ENCODE results near the gene CA5A.
A peak's percentile ranks its signal among the peaks of the same experiment; 100 is the strongest.
"Not testable (repeated sequence)": the region's sequence is repeated elsewhere in the genome, so short reads cannot be mapped to it uniquely, and the experiment has no call there.

Gene CA5A

DNA sequence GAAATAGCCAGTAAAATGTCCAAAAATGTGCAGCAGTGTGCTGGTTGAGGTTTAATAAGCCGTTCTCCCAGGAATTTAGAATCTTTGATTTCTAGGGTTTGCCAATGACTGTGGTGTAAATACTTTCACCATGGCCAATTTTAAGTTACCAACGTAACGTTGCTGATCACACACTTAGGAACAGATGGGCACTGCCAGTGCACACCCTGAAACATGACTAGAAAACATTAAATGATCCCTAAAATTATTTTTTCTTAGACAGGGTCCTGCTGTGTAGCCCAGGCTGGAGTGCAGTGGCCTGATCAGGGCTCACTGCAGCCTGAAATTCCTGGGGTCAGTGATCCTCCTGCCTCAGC lies 3.2 kb downstream of the CA5A start:
- no peak overlapping the region for H3K27ac ChIP-seq
- TF ChIP-seq Cebpa-rat (IDR thresholded peaks at IDR 0.05), result no peak
- no peak overlapping the region for H3K4me2 ChIP-seq
- no peaks in the 10 kb centered on the region for H3K9me3 ChIP-seq (replicated peaks in 1 of 11)
- H3K4me3 ChIP-seq, result no peak overlapping the region
- H4K20me1 ChIP-seq, result no peaks in the 10 kb centered on the region; a peak in 1 of 22 replicates
- peaks cover 0 to 9% (median 6%) of the 10 kb centered on the region in 10 experiments; a peak in 13 of 20 replicates for H3K4me1 ChIP-seq
- H3K36me3 ChIP-seq, result no peaks in the 10 kb centered on the region
- H3K9ac ChIP-seq, result no peak overlapping the region
- no peaks in the 10 kb centered on the region for H3K27me3 ChIP-seq

DNA sequence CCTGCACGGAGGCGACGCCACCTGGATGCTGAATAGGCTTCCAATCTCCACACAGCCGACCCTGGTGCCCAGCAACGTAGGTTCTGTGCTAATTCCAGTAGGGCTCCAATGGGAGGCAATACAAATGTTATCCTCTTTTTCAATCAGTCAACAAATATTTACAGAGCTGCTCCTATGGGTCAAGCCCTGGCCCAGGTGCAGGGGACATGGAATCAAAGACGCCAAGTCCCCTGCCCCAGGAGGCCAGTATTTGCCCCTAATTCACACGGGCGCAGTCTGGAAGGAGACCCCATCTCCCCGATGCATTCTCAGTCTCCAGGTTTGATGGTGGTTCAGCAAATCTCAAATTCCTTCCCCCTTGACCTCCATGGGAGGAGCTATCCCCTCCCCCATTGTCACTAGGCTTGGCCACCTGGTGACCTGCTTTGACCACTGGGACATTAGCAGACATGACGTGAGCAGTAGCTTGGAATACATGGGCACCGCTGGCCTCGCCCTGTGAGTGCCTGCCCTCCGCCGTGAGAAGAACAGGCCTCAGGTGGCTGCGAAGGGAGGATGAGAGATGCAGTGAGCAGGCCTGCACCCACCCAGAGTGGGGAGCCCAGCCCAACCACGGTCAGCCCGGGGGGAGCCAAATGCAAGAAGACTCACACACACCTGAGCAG lies 3.7 kb downstream of the CA5A start:
- H3K4me3 ChIP-seq; H3K36me3 ChIP-seq; H3K4me2 ChIP-seq; H3K9me3 ChIP-seq (replicated peaks in 1 of 11); H3K27ac ChIP-seq; H3K9ac ChIP-seq; H3K4me1 ChIP-seq; H4K20me1 ChIP-seq; H3K27me3 ChIP-seq: not testable (repeated sequence)

DNA sequence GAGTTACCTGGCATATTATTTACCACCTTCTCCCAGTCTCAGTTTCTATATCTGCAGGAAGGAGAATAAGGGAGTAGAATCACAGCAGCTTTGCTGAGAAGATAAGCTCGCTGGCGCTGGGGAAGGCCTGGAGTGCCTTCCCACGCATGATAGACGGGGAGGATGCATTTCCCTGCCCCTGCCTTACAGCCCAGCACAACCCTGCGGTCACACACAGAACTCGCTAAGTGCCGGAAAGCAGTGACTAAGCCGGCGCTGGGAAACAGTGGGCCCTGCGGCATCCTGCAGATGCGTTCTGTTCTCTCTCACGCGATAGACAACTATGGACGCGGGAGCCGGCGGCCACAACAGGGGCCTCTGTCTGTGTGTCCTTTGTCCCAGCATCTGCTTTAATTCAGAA lies 4.8 kb downstream of the CA5A start:
- no peak overlapping the region for H3K4me2 ChIP-seq

DNA sequence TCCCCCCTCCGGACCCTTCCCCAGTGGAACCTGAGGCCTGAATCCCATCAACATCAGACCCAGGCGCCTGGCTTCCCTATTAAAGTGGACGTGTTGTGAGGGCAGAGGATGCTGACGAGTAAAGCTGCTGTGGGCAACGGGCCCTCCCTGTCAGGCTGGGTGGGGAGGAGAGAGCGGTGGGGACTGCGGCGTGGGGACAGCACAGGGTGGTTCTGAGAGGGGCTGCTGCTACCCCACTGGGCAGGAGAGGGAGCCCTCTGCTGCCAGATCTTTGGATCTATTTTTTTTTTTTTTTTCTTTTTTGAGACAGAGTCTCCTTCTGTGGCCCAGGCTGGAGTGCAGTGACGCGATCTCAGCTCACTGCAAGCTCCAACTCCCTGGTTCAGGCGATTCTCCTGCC lies 5.9 kb downstream of the CA5A start:
- Histone ChIP-seq H3K4me3 (no peak overlapping the region), H3K27me3 (peaks cover 0 to 11% (median under 1%) of the 10 kb centered on the region in 11 experiments; a peak in 7 of 22 replicates), H4K20me1 (peaks cover 0 to 8% (median 0%) of the 10 kb centered on the region in 11 experiments; a peak in 2 of 22 replicates), H3K36me3 (no peaks in the 10 kb centered on the region), H3K9ac (no peak overlapping the region; a peak in 1 of 22 replicates), H3K27ac (no peak overlapping the region), H3K9me3 (replicated peaks in 1 of 11) (no peaks in the 10 kb centered on the region), H3K4me2 (no peak overlapping the region), H3K4me1 (peaks cover 18 to 30% (median 27%) of the 10 kb centered on the region in 10 experiments)
- no peak for TF ChIP-seq Cebpa-rat (IDR thresholded peaks at IDR 0.05)

More for the DNA sequence above, 4.8 kb downstream of the CA5A start:
- no peaks in the 10 kb centered on the region for H3K36me3 ChIP-seq
- no peaks in the 10 kb centered on the region for H3K9me3 ChIP-seq (replicated peaks in 1 of 11)
- H3K27me3 ChIP-seq, result peaks cover 0 to 5% (median 0%) of the 10 kb centered on the region in 11 experiments; a peak in 4 of 22 replicates
- H3K4me3 ChIP-seq, result no peak overlapping the region
- H4K20me1 ChIP-seq, result peaks cover 0 to 5% (median 0%) of the 10 kb centered on the region in 11 experiments; a peak in 2 of 22 replicates
- no peak overlapping the region for H3K27ac ChIP-seq
- H3K9ac ChIP-seq, result no peak overlapping the region
- TF ChIP-seq Cebpa-rat (IDR thresholded peaks at IDR 0.05), result no peak
- peaks cover 9 to 21% (median 18%) of the 10 kb centered on the region in 10 experiments for H3K4me1 ChIP-seq

DNA sequence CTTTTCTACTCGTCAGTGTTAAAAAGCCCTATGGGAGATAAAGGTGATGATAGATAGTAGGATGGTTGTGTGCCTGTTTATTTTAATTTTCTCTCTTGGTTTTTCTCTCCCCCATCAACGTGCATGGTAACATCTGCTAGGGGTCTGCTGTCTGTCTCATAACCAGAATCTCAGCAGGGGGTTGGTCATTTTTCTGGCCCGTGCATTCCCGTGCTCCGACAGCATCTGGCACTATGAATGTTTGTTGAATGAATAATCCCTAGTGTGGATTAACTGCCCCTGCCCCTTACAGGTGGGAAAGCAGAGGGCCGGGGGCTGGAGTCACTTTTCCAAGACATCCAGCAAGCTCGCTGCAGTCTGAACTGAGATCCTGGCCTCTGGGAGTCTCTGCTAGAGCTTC lies 6.3 kb downstream of the CA5A start:
- Histone ChIP-seq H3K9ac (no peak overlapping the region; a peak in 1 of 22 replicates), H3K4me3 (no peak overlapping the region), H3K27ac (no peak overlapping the region), H3K9me3 (replicated peaks in 1 of 11) (no peaks in the 10 kb centered on the region), H3K27me3 (peaks cover 0 to 16% (median 5%) of the 10 kb centered on the region in 11 experiments; a peak in 10 of 22 replicates), H3K36me3 (no peaks in the 10 kb centered on the region), H4K20me1 (peaks cover 0 to 8% (median 0%) of the 10 kb centered on the region in 11 experiments; a peak in 2 of 22 replicates), H3K4me2 (no peak overlapping the region), H3K4me1 (peaks cover 18 to 31% (median 27%) of the 10 kb centered on the region in 10 experiments)
- no peak for TF ChIP-seq Cebpa-rat (IDR thresholded peaks at IDR 0.05)

DNA sequence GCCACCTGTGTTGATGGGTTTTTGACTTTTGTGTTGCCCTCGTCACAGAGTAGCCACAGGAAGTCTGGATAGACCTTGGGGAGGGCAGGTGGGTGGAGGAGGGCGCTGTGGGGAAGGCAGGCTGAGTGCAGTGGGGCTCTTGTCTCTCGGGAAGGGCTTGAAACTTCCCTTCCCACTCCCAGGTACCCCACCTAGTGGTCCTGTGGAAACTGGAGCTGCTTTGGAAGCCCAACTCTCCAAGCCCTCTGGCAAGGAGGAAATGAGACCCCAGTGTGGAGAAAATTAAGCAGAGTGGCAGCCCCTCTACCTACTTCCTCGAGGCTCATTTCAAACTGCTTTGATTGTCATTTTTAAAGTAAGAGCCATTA lies 9.2 kb downstream of the CA5A start:
- Histone ChIP-seq H3K9ac (no peak overlapping the region), H3K27ac (no peak overlapping the region), H3K9me3 (replicated peaks in 1 of 11) (no peaks in the 10 kb centered on the region), H3K27me3 (peaks cover 0 to 42% (median 19%) of the 10 kb centered on the region in 11 experiments; a peak in 16 of 22 replicates), H4K20me1 (peaks cover 0 to 8% (median 0%) of the 10 kb centered on the region in 11 experiments; a peak in 4 of 22 replicates), H3K4me2 (peak overlapping the region; percentile 58 to 98 (median 79); a peak in 21 of 22 replicates), H3K4me3 (no peak overlapping the region), H3K4me1 (peaks cover 18 to 56% (median 50%) of the 10 kb centered on the region in 10 experiments), H3K36me3 (no peaks in the 10 kb centered on the region)
- TF ChIP-seq Cebpa-rat (IDR thresholded peaks at IDR 0.05), result no peak

DNA sequence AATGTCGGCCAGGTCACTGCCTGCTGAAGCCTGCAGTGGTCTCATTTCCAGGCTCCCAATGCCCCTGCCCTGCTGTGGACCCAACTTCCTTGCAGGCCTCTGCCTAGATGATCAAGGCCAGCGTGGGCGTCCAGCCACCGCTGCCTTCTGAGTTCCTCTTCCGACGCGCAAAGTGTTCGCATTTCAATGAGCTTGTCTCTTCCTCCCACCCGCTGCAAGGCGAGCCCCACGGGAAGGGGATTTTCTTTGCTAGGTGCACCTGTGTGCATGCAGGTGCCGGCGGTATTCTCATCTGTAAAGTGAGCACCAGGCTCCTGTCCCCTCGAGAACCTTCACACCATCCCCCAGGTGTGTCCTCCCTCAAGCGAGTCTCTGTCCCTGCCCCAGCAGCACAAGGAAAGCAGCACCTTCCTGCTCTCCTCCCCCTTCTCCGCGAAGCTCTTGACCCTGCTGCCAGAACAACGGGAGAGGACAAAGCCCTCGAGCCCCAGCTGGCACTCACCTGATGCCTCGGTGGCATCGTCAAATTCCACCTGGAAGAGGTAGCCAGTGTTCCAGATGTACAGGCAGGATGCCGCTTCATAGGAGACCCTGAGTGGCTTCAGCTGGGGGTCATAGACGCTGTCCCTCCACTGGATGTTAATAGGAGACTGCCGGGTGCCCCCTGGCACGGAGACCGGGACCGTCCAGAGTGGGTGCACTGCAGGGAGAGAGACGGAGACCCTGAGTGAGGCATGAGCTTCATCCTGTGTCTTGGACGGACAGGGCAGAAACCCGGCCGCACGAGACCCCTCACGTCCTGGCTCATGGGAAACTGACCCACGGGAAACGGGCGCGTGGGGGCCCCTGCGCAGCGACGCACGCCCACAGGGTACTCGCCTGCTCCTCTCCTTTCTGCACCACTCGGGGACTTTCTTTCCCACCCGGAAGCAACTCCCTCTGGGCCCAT lies 9.8 kb downstream of the CA5A start:
- Histone ChIP-seq H3K27me3 (peaks cover 0 to 42% (median 19%) of the 10 kb centered on the region in 11 experiments; a peak in 16 of 22 replicates), H3K4me3 (0 out of 20 replicates have a peak overlapping the region, but pooled peaks of 1 of the 10 experiments have one; percentile 12), H3K9ac (no peak overlapping the region), H4K20me1 (peaks cover 0 to 8% (median 0%) of the 10 kb centered on the region in 11 experiments; a peak in 4 of 22 replicates), H3K9me3 (replicated peaks in 1 of 11) (no peaks in the 10 kb centered on the region), H3K36me3 (no peaks in the 10 kb centered on the region), H3K27ac (no peak overlapping the region), H3K4me2 (peak overlapping the region; percentile 58 to 98 (median 79)), H3K4me1 (peaks cover 18 to 57% (median 50%) of the 10 kb centered on the region in 10 experiments)
- TF ChIP-seq Cebpa-rat (IDR thresholded peaks at IDR 0.05), result no peak

DNA sequence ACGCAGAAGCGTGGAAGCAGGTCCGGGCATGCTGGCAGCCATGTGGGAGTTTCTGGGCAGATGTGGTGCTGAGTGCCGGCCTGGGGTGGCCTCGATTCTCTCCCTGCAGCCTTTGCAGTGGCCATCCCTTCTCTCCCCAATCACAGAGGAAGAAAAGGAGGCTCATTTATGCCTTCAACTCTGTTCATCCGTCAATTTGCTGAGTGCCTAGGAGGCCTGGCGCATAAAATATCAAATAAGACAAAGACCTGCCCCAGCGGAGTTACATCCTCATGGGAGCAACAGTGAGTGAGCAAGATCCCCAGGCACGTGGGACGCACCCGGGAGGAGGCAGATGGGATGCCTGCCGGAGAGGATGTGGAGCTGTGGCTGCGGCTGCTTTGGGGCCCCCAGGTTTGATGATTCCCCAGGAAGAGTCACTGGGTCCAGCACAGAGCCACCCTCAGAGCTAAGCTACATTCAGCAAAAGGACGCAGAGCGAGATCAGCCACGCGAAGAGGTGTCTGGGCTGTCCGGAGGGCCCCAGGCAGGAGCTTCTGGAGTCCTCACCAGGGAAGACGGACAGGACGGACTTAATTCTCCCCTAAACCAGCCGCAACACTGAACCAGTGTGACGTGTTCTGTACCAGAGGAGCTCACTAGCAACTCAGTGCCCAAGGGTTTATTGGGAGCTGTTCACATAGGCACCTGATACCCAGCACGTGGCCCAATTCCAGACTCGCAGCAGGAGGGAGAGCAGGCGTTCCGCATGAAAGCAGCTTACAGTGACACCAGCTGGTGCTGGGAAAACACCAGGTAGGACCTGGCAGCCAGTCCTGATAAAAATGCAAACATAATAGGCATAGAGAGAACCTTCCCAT lies 11.3 kb downstream of the CA5A start:
- Histone ChIP-seq H3K4me3 (no peak overlapping the region), H3K36me3 (no peaks in the 10 kb centered on the region), H4K20me1 (peaks cover 0 to 8% (median 0%) of the 10 kb centered on the region in 11 experiments; a peak in 4 of 22 replicates), H3K9ac (no peak overlapping the region), H3K27ac (no peak overlapping the region), H3K27me3 (peaks cover 0 to 42% (median 19%) of the 10 kb centered on the region in 11 experiments; a peak in 16 of 22 replicates), H3K4me2 (peak overlapping the region in 8 of 11 experiments; percentile 38 to 72 (median 63); a peak in 16 of 22 replicates), H3K9me3 (replicated peaks in 1 of 11) (no peaks in the 10 kb centered on the region), H3K4me1 (peaks cover 18 to 61% (median 51%) of the 10 kb centered on the region in 10 experiments)
- TF ChIP-seq Cebpa-rat (IDR thresholded peaks at IDR 0.05), result no peak

Measured in BLaER1 treated with 17β-estradiol and CSF1 and Interleukin-3, amounts not matched to agents 10 nM and 100 nM (cell line).